IPS-11a (cell line): Measurements from ENCODE around the gene FAM199X.
"Not testable (repeated sequence)": the region's sequence is repeated elsewhere in the genome, so short reads cannot be mapped to it uniquely, and the experiment has no call there.

ENCODE experiments used
- H3K4me3 ChIP-seq: one replicate; pipeline ENCODE4 v1.5.1; 2013; ENCODE audit warnings: low read depth, low read length, control low read depth

The FAM199X gene

DNA sequence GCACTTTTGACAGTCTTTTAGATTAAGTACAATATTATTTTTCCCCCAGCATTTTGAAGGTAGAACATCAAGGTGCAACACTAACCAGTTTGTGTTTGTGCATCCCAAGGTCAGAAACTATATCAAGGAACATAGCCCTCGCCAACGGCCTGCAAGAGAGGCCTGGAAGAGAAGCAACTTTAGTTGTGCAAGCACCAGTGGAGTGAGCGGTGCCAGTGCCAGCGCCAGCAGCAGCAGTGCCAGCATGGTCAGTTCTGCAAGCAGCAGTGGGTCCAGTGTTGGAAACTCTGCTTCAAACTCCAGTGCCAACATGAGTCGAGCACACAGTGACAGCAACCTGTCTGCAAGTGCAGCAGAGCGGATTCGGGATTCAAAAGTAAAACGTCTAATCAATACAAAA is 21.7 kb downstream of the FAM199X start:
- H3K4me3 ChIP-seq: no peak overlapping the region

GRCh38 chrX:104189837-104190236 is 23.6 kb downstream of the FAM199X start:
- no peak overlapping the region for H3K4me3 ChIP-seq

- H3K4me3 ChIP-seq: no peak overlapping the region
Measured at GRCh38 chrX:104193485-104193884, 27.2 kb downstream of the FAM199X start.

DNA sequence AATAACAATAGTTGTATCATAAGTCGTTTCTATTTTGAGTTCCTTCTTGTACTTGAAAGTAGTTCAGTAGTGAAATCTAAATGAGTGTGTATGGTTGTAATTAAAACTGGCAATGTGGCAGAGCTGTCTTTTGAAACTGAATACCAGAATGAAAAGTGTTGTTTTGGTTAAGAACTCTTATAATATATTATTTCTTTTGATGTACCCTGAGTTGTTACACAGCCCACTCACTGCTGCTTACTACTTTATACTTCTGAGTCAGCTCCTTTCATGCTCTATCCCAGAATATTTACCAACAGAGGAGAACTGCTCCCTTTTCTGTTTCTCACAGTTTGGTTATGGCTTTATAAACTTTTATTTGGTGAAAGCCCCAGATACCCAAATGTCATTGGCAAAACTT is 28.8 kb downstream of the FAM199X start:
- no peak overlapping the region for H3K4me3 ChIP-seq

GRCh38 chrX:104195489-104196084 is 29.3 kb downstream of the FAM199X start:
- H3K4me3 ChIP-seq: no peak overlapping the region

GRCh38 chrX:104205548-104205947 is 39.3 kb downstream of the FAM199X start:
- no peak overlapping the region for H3K4me3 ChIP-seq

- no peak overlapping the region for H3K4me3 ChIP-seq
Measured at GRCh38 chrX:104211187-104211586, 44.9 kb downstream of the FAM199X start.

GRCh38 chrX:104230060-104230459 is 63.8 kb downstream of the FAM199X start:
- not testable (repeated sequence) for H3K4me3 ChIP-seq
